ENCODE results near the gene WDFY3.

WDFY3 gene

DNA sequence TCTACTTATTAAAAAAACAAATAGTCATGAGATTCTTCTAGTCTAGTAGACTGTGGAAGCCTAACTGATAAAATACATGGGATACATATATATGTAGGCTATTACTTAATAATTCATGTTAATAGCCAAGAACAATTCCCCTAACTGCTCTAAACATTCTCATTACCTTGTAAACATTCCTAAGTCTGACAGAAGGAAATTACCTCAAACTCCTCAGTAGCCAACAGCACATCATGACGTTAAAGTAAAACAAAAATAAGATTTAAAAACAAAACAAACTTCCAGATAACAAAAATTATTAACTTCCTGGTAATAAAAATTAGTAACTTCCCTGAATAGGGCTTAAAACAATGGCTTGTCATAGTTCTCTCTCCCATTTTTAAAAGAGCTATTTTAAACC lies 109.2 kb downstream of the WDFY3 start:
- no peak overlapping the region for H3K27ac ChIP-seq
- TF ChIP-seq, protein P1, sequence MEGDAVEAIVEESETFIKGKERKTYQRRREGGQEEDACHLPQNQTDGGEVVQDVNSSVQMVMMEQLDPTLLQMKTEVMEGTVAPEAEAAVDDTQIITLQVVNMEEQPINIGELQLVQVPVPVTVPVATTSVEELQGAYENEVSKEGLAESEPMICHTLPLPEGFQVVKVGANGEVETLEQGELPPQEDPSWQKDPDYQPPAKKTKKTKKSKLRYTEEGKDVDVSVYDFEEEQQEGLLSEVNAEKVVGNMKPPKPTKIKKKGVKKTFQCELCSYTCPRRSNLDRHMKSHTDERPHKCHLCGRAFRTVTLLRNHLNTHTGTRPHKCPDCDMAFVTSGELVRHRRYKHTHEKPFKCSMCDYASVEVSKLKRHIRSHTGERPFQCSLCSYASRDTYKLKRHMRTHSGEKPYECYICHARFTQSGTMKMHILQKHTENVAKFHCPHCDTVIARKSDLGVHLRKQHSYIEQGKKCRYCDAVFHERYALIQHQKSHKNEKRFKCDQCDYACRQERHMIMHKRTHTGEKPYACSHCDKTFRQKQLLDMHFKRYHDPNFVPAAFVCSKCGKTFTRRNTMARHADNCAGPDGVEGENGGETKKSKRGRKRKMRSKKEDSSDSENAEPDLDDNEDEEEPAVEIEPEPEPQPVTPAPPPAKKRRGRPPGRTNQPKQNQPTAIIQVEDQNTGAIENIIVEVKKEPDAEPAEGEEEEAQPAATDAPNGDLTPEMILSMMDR (conservative IDR thresholded peaks at IDR 0.05): no peak

DNA sequence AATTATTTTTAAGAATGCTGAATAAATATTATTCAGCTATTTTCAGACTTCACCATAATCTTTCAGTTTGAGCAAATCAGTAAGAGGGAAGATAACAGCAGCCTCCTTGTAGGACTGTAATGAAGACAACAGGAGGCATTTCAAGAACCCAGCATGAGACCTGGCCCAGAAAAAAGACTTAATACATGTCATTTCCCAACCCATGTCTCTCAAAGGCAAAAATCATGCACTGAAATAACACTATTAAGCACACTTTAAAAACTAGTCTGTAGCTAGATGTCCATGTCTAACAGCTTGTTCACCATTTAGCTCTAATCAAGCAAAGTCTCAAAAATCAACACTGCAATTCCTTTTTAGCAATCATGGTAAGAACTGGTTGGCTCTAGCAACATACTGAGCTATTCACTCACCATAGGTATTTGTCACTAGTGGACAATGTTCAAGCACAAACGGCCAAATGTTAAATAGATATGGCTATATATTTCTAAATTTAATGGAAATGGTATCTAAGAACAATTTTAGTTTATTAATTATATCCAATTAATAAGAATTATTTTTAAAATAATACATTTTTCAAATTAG lies 109.9 kb downstream of the WDFY3 start:
- TF ChIP-seq, protein P1 (conservative IDR thresholded peaks at IDR 0.05): no peak
- H3K27ac ChIP-seq: no peak overlapping the region

DNA sequence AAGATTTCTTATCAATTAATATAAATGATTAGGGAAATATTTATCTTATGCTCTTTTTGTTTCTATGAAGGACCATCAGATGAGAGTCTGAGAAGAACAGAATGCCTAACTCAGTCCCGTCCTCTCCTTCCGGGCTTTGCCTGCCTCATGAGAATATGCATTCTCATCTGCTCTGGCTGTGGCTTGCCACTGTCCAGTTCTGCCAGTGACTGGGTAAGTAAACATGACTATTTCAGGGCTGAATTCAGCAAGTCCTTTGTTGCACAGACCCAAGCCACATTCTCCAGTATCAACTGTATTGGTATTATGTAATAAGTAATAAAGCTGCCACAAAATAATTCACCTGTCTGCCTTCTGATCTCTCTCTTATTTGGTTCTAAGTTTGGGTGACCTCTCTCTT lies 110.7 kb downstream of the WDFY3 start:
- H3K27ac ChIP-seq: no peak overlapping the region
- TF ChIP-seq, protein P1 (conservative IDR thresholded peaks at IDR 0.05): no peak

DNA sequence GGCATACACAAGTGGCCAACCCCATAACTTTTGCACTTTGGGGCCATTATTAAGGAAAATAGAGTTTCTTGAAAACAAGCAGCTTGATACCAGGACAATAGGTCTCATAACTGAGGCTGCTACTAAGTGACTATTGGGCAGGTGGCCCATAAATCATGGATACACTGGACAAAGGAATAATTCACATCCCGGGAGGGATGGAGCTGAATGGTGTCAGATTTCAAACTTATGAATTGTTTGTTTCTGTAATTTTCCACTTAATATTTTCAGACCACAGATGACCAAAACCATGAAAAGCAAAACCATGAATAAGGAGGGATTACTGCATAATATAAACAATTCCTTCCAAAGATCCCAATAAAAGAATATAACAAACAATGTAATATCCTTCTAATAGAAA lies 114.4 kb downstream of the WDFY3 start:
- no peak overlapping the region for H3K27ac ChIP-seq
- TF ChIP-seq, protein P1 (conservative IDR thresholded peaks at IDR 0.05): no peak

DNA sequence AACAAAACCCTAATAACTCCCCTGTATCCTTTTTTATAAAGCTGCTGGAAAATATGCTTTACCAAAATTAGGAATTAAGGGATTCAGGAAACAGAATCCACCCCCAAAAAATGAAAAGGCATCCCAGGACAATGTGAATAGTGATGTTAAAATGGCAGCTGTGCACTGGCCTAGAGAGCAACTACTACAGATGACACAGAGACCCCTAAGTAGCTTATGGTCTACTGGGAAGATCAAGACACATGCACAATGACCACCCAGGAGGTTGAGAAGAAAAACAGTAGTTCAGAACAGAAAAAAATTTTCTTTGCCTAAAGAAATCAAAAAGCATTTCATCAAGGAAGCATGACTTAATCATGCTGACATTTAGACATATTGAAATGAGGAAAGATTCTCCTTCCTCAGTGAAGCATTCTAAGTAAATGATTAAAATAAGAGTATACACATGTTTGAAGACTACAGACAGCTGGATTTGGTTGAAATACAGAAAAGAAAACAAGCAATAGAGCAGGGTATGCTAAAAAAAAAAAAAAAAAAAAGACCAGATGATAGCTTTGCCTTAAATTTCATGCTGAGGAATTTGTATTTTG lies 117.3 kb downstream of the WDFY3 start:
- no peak overlapping the region for H3K27ac ChIP-seq

DNA sequence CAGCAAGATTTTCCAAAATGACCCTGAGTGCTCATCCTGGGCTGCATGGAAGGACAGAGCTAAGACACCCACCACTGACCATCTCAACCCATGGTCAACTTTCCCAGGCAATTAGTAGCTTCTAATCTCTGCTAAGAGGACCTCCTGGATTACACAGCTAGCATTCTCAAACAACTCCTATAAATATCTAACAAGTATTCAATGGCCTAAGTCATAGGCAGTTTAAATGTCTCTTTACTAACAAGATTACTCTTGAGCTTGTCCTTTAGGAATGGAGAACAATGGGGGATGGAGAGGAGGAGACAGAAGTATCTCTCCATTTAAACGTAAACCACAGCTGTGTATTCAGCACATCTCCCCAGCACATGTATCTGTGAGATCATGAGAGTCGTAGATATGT lies 118.1 kb downstream of the WDFY3 start:
- no peak overlapping the region for H3K27ac ChIP-seq
- TF ChIP-seq, protein P1 (conservative IDR thresholded peaks at IDR 0.05): no peak

More for the DNA sequence above, 117.3 kb downstream of the WDFY3 start:
- TF ChIP-seq, protein P1 (conservative IDR thresholded peaks at IDR 0.05): no peak

DNA sequence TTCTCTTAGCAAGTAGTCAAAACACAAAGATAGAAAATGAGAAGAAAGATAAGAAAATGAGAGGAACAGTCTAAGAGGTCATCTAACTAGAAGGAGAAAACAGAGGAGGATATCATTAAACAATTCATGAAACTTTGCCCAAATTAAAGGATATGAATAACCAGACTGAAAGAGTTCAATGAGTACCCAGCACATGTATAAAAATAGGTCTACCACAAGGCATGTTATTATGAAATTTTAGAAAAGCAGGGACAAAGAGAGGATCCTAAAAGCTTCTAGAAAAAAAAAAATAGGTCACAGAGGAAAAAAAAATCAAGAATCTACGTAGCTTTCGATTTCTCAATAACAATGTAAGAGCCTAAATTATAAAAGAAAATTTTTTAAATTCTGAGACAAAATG lies 118.5 kb downstream of the WDFY3 start:
- TF ChIP-seq, protein P1 (conservative IDR thresholded peaks at IDR 0.05): no peak

More for the DNA sequence above, 118.5 kb downstream of the WDFY3 start:
- no peak overlapping the region for H3K27ac ChIP-seq
